Kidney (tissue), 14 donors: Measurements from ENCODE around the gene HGFAC. TPM values are rescaled to one million over a fixed set of nuclear protein-coding genes. Genes with fewer than 3 reads are reported as not detected.

ENCODE experiments used
- DNase-seq, 5 donors: peaks; one replicate each; pipeline ENCODE4 v3.0.0-alpha.2; 2013 to 2020
- FAIRE-seq: peaks from 2 replicates; lab custom pipeline; 2012; peaks lifted over from hg19 to GRCh38; lab: Jason Lieb, UNC
- H3K27ac ChIP-seq, 2 donors: one replicate each; pipeline ENCODE4 v1.7.0; 2013; ENCODE audit warnings: low read depth in 2 of 2, low read length in 2 of 2, inconsistent platforms in 1 of 2
- H3K27me3 ChIP-seq: one replicate; pipeline ENCODE4 v1.7.1; 2013; ENCODE audit warnings: low read length, inconsistent platforms; ENCODE audit not compliant: control insufficient read depth, insufficient read depth
- H3K36me3 ChIP-seq, 3 donors: one replicate each; pipeline versions ENCODE4 v1.7.0 to v1.7.1; 2013; ENCODE audit warnings: low read length in 3 of 3, control low read depth in 1 of 3, inconsistent platforms in 1 of 3; ENCODE audit not compliant: insufficient read depth in 3 of 3, control insufficient read depth in 2 of 3
- H3K4me1 ChIP-seq, 3 donors: one replicate each; pipeline versions ENCODE4 v1.7.0 to v1.7.1; 2013; ENCODE audit warnings: low read length in 3 of 3, inconsistent platforms in 1 of 3, low read depth in 1 of 3; ENCODE audit not compliant: control insufficient read depth in 2 of 3, insufficient read depth in 2 of 3
- H3K4me3 ChIP-seq, 3 donors: one replicate each; pipeline versions ENCODE4 v1.7.0 to v1.8.1; 2013; ENCODE audit warnings: low read length in 3 of 3, control low read depth in 1 of 3, inconsistent platforms in 1 of 3
- H3K9ac ChIP-seq, 3 donors: one replicate each; pipeline versions ENCODE4 v1.7.0 to v1.7.1; 2013; ENCODE audit warnings: low read length in 3 of 3, control low read depth in 1 of 3, inconsistent platforms in 1 of 3
- H3K9me3 ChIP-seq, 3 donors: one replicate each; pipeline versions ENCODE4 v1.7.0 to v1.7.1; 2013; ENCODE audit warnings: low read length in 3 of 3, control low read depth in 1 of 3, inconsistent platforms in 1 of 3; ENCODE audit not compliant: control insufficient read depth in 2 of 3, insufficient read depth in 1 of 3
- intact Hi-C: fragments of 100-400 bp; cut with DNase I; formaldehyde crosslinking; loops from one replicate; pipeline ENCODE4 v1.11.1; 2022
- polyA plus RNA-seq: library from polyadenylated mRNA; stranded (reverse); fragments of 350-450 nt; fragmentation: Illumina TruSeq; extraction: RNeasy Lipid Tissue Mini Kit (QIAGEN cat#74804); gene quantifications from one replicate; pipeline ENCODE4 v1.2.3, GENCODE V29; 2014; ENCODE audit warnings: low read depth, low replicate concordance; ENCODE audit not compliant: insufficient read depth
- total RNA-seq: library from RNA; stranded (reverse); fragmentation: NEBNext Ultra II Directional; extraction: Animal tissue kit (Norgen Biotek cat#: 25700); gene quantifications from one replicate; pipeline ENCODE4 v1.2.1, GENCODE V29; 2021
- TF ChIP-seq, protein P1 (sequence below): IDR thresholded peaks from 3 replicates; pipeline ENCODE4 v1.5.1; 2012; ENCODE audit warnings: mild to moderate bottlenecking, moderate library complexity, borderline replicate concordance; ENCODE audit not compliant: insufficient read depth; ENCODE audit errors: extremely low read depth
- donor health status: control.
- donor health status: control.
- donor health status: control.
- donor health status: control.
- donor health status: control.
- donor health status: DM: yes; HTN: yes; CAD: no.
- donor health status: Normal renal cell carcinoma (clear cell type).

Gene HGFAC
- total and polyA plus RNA-seq, 2 donors from 2014 or later: 0.86 to 1.6 TPM

DNA sequence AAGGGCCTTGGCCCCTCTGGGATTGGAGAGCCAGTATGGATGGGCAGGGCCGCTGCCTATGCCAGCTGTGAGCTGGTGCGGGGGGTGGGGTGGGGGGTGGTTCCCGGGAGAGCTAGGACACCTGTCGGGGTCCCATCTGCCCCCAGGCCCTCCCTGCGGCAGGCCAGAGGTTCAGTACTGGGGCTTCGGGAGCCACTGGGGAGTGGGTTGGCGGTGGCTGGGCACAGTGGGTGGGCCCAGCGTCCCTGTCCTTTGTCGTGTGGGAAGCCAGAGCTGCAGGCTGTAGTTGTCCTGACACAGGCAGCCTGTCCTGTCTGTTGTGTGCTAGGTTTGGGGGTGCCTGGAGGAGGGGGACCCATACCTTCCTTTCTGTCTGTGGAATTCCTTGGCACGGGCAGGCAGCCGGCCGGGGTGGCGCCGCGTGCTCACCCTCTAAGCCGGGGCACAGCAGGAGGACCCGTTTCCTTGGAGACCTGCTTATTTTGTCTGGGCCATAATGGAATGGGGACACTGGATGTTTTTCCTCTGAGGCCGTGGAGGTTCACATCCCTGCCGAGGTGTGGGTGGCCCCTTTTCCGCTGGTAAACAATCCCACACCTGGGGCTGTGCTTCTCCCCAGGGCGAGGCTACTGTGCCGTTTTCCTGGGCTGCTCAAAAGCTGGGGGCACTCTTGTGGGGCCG is 36.1 kb downstream of the HGFAC start:
- intact Hi-C loops: no loop called here
- Histone ChIP-seq H3K4me3 (no peak overlapping the region), H3K27ac (no peak overlapping the region), H3K4me1 (no peaks in the 10 kb centered on the region), H3K27me3 (no peaks in the 10 kb centered on the region), H3K9ac (no peak overlapping the region), H3K36me3 (no peaks in the 10 kb centered on the region), H3K9me3 (no peaks in the 10 kb centered on the region)
- DNase-seq: peak in 1 of 5 donors; percentile 39
- TF ChIP-seq, protein P1, sequence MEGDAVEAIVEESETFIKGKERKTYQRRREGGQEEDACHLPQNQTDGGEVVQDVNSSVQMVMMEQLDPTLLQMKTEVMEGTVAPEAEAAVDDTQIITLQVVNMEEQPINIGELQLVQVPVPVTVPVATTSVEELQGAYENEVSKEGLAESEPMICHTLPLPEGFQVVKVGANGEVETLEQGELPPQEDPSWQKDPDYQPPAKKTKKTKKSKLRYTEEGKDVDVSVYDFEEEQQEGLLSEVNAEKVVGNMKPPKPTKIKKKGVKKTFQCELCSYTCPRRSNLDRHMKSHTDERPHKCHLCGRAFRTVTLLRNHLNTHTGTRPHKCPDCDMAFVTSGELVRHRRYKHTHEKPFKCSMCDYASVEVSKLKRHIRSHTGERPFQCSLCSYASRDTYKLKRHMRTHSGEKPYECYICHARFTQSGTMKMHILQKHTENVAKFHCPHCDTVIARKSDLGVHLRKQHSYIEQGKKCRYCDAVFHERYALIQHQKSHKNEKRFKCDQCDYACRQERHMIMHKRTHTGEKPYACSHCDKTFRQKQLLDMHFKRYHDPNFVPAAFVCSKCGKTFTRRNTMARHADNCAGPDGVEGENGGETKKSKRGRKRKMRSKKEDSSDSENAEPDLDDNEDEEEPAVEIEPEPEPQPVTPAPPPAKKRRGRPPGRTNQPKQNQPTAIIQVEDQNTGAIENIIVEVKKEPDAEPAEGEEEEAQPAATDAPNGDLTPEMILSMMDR: no peak
- no peak for FAIRE-seq

DNA sequence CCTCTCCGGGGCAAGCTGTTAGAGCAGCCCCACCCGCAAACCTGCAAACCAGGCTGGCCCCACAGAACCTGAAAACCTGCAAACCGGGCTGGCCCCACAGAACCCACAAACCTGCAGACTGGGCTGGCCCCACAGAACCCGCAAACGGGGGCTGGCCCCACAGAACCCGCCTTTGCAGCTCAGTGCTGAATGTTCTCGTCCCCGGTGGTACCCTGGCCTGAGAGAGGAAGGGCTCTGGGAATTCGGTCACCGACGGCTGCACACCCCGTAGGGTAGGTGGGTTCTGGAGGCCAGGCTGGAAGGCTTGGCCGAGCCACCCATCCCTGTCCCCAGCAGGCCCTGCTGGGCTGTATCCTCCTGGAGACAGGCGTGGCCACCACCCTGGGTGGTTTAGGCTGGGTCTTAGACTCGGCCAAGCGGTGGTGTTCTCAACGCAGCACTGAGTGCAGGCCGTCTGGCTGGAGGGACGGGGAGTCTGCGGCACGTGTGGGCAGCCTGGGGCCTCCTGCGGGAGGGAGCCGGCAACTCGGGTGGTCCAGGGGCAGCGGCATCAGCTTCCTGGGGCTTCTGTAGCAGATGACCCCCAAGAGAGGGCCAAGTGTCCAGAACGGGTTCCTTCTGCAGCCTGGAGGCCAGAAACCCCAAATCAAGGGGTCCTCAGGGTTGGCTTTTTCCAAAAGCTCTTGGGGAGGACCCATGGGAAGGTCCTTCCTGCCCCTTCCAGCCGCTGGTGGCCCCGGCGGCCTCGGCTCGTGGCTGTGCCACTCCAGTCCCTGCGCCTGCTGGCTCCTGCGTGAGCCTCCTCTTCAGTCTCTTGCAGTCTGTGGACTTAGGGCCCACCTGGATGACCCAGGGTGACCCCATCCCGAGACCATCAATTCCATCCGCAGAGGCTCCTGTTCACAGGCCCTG is 36.9 kb downstream of the HGFAC start:
- no peaks in the 10 kb centered on the region for H3K36me3 ChIP-seq
- H3K27ac ChIP-seq: no peak overlapping the region
- DNase-seq (peak in 1 of 5 donors; percentile 64), FAIRE-seq (no peak)
- H3K4me3 ChIP-seq: no peak overlapping the region
- no peaks in the 10 kb centered on the region for H3K4me1 ChIP-seq
- TF ChIP-seq, protein P1: no peak
- no peaks in the 10 kb centered on the region for H3K9me3 ChIP-seq
- no peak overlapping the region for H3K9ac ChIP-seq
- H3K27me3 ChIP-seq: no peaks in the 10 kb centered on the region
- intact Hi-C loops: no loop called here

- Histone ChIP-seq H3K27ac (no peak overlapping the region), H3K27me3 (no peaks in the 10 kb centered on the region), H3K36me3 (no peaks in the 10 kb centered on the region), H3K9me3 (no peaks in the 10 kb centered on the region), H3K4me3 (no peak overlapping the region), H3K9ac (no peak overlapping the region), H3K4me1 (peaks cover 0 to 5% (median 0%) of the 10 kb centered on the region in 3 donors)
- DNase-seq: no peak
- intact Hi-C loops: no loop called here
- FAIRE-seq: no peak
- TF ChIP-seq, protein P1: no peak
Measured at GRCh38 chr4:3479358-3480101, 37.8 kb downstream of the HGFAC start.
